T-helper 9 cell (primary cell): Measurements from ENCODE around the gene KCNS3.

Experiments used
- DNase-seq: peaks from one replicate; pipeline ENCODE4 v3.0.0-alpha.2; 2020
- total RNA-seq, 2 donors: gene quantifications; one replicate each; lab custom pipeline; 2026; lab: John Stamatoyannopoulos, UW

Gene KCNS3
- 0 reads per million in 2 donors for total RNA-seq

- DNase-seq: no peak
These were observed at the start of gene KCNS3 for GRCh38 chr2:17878281-17879136. TSS of gene KCNS3 (plus strand) at chr2:17878667. CDS start at chr2:17931009, 52,342 bp downstream.

GRCh38 chr2:17830053-17831034 is 48.1 kb upstream of the KCNS3 start:
- DNase-seq: no peak

- no peak for DNase-seq
These were observed 43.0 kb upstream of the KCNS3 start for GRCh38 chr2:17835516-17835915.

- DNase-seq: no peak
These were observed 38.5 kb upstream of the KCNS3 start for GRCh38 chr2:17839959-17840358.

GRCh38 chr2:17843457-17843856 is 35.0 kb upstream of the KCNS3 start:
- no peak for DNase-seq

GRCh38 chr2:17845806-17846205 is 32.7 kb upstream of the KCNS3 start:
- DNase-seq: no peak

GRCh38 chr2:17846676-17847075 is 31.8 kb upstream of the KCNS3 start:
- DNase-seq: no peak

- no peak for DNase-seq
These were observed 31.2 kb upstream of the KCNS3 start for GRCh38 chr2:17847236-17847635.

GRCh38 chr2:17849275-17849674 is 29.2 kb upstream of the KCNS3 start:
- no peak for DNase-seq

GRCh38 chr2:17850151-17850550 is 28.3 kb upstream of the KCNS3 start:
- no peak for DNase-seq

GRCh38 chr2:17851731-17852585 is 26.5 kb upstream of the KCNS3 start:
- DNase-seq: no peak

GRCh38 chr2:17853799-17854198 is 24.7 kb upstream of the KCNS3 start:
- no peak for DNase-seq

- no peak for DNase-seq
These were observed 21.4 kb upstream of the KCNS3 start for GRCh38 chr2:17857021-17857420.

GRCh38 chr2:17858064-17858463 is 20.4 kb upstream of the KCNS3 start:
- DNase-seq: no peak

GRCh38 chr2:17863539-17863938 is 14.9 kb upstream of the KCNS3 start:
- DNase-seq: no peak

GRCh38 chr2:17864676-17865075 is 13.8 kb upstream of the KCNS3 start:
- no peak for DNase-seq

- DNase-seq: no peak
These were observed 11.3 kb upstream of the KCNS3 start for GRCh38 chr2:17867133-17867532.

GRCh38 chr2:17869128-17869527 is 9.3 kb upstream of the KCNS3 start:
- no peak for DNase-seq

- no peak for DNase-seq
These were observed 6.8 kb upstream of the KCNS3 start for GRCh38 chr2:17871639-17872038.

GRCh38 chr2:17873021-17873420 is 5.4 kb upstream of the KCNS3 start:
- no peak for DNase-seq

- no peak for DNase-seq
These were observed 1.9 kb upstream of the KCNS3 start for GRCh38 chr2:17876590-17876989.

- no peak for DNase-seq
These were observed 621 bp upstream of the KCNS3 start for GRCh38 chr2:17877811-17878280.
